ENCODE measurements around the gene WDFY3.

The WDFY3 gene

DNA sequence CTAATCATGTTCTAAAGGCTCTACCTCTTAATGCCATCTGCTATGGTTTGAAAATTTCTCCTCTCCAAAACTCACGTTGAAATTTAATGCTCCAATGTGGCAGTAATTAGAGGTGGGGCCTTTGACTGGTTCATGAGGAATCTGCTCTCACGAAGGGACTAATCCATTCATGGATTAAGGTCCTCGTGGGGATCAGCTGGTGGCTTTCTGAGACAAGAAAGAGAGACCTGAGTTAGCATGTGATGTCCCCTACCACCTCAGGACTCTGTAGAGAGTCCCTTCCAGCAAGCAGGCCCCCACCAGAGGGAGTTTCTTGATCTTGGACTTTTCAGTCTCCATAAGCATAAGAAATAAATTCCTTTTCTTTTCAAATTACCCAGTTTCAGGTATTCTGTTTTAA lies 65.3 kb downstream of the WDFY3 start:
- no peak for DNase-seq

GRCh38 chr4:84899616-84900015 lies 66.9 kb downstream of the WDFY3 start:
- no peak for DNase-seq

GRCh38 chr4:84897516-84897915 lies 69.0 kb downstream of the WDFY3 start:
- no peak for DNase-seq

- DNase-seq: no peak
Observed at GRCh38 chr4:84895283-84895682, 71.2 kb downstream of the WDFY3 start.

GRCh38 chr4:84894621-84895020 lies 71.9 kb downstream of the WDFY3 start:
- DNase-seq: no peak

DNA sequence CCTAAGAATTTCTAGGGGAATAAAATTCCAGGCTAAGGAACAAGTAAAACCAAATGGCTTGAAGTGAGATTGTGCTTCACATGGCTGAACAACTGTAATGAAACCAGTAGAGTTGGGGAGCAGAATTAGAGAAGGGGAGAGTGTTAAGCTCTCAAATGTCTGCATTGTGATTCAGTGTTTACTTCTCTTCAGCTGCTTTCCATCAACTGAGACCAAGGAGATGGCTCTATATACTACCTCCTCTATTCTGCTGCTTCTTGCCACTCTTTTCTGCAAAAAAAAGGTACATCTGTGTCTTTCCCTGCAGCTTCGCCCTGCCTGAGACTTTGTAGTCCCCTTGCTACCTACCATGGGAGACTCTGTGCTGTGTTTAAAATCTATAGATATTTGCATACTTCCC lies 73.5 kb downstream of the WDFY3 start:
- DNase-seq: no peak

GRCh38 chr4:84887824-84888223 lies 78.7 kb downstream of the WDFY3 start:
- DNase-seq: no peak

- no peak for DNase-seq
Observed at GRCh38 chr4:84879651-84880200, 86.8 kb downstream of the WDFY3 start.

DNA sequence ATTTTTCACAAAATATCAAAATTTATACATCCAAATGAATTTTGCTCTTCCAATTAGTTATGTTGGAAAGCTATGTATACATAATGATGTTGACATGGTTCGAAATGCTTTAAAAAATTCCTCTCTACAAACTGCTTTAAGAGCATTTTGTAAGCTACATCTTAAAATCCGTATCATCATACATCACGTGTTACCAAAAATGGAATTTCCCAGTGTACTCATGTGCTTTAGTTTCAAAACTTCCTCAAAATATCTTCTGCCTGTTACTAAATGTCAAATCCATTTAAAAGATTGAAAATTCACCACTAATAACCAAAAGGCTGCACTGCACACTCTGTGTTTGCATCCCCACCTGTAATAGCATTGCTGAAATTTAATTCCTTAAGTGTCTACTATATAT lies 87.9 kb downstream of the WDFY3 start:
- no peak for DNase-seq

- no peak for DNase-seq
Observed at GRCh38 chr4:84878090-84878489, 88.4 kb downstream of the WDFY3 start.

DNA sequence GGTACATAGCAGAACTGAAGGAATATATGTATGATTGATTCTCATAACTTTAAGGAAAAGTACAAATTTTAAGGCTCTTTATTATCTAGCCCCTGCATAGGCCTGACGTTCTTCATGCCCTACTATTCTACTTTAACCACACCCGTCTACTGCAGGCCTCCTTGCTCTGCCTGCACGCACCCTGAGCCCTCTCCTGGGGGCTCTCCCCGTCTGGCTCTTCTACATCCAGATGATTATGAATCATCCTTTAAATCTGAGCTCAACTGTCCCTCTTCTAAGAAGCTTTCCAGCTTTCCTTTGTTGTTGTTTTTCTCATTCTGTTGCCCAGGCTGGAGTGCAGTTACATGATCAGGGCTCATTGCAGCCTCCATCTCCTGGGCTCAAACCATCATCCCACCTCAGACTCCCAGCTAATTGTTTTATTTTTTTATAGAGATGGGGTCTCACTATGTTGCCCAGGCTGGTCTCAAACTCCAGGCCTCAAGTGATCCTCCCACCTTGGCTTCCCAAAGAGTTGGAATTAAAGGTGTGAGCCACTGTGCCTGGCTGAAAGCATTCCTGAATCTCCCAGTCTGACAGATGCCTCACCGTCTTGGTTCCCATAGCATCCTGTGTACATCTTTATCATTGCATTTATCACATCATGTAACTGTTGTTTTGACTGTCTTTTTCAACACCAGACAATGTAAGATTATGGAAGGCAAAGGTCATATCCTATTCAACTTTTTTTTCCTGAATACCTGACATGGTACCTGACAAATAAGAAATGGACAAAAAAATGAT lies 89.2 kb downstream of the WDFY3 start:
- no peak for DNase-seq

GRCh38 chr4:84875636-84876371 lies 90.7 kb downstream of the WDFY3 start:
- DNase-seq: no peak

DNA sequence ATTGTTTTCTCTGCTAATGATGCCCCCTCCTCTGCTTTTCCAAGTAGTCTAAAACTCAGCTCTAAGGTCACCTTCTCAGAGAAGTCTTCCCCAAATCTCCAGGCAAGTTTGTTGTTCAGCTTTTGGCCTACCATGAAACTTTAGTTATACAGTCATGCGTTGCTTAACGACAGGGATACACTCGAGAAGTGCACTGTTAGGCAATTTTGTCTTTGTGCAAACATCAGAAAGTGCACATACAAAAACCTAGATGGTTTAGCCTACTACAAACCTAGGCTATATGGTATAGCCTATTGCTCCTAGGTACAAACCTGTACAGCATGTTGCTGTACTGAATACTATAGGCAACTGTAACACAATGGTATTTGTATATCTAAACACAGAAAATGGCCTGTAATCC lies 91.9 kb downstream of the WDFY3 start:
- no peak for DNase-seq

DNA sequence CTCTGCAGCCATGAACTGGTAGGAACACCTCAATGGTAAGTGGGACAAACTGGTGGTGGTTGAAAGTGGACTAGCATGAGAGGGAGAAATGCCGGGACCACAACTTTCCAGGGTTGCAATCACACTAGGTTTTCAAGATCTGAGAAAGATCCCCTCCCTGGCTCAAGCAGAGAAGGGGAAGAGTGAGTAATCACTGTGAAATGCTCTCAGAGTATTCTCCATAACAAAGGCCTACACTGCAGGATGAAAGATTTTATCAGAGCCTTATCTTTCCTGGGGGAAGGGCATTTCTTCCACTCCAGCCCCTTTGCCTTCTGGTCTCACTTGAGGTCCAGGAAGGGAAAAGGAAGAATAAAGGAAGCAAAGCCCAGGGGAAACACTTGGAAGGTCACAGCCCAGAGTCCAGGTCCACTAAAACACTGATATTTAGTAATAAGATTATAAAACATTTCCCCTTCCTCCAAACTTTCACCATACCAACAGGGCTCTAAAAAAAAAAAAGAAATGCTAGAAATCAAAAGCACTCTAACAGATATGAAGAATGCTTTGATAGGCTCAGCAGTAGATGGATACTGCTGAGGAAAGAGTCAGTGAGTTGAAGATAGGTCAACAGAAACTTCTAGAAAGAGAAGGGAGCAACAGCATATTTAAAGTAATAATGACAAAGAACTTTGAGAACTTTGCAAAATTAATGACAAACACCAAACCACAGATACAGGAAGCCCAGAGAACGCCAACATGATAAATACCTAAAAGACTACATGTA lies 95.9 kb downstream of the WDFY3 start:
- DNase-seq: no peak

DNA sequence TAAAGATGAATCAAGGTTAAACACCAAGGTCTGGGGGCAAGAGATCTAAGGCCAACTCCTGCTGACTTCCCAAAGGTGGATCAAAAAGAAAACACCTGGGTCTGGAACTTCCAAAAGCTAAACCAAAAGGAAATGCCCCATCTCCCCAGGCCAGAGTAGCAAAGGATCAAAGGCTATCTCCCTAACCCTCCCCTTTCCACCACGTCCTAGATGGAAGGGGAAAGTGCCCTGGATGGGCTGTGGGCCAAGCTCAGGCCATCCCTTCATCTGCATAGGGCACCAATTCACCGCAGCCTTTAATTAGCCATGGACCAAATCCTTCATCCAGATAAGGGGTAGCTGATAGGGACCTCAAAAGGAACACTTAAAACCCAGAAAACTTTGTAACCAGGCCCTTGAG lies 100.2 kb downstream of the WDFY3 start:
- DNase-seq: no peak

- no peak for DNase-seq
Observed at GRCh38 chr4:84865600-84865999, 100.9 kb downstream of the WDFY3 start.

- DNase-seq: no peak
Observed at GRCh38 chr4:84862064-84862463, 104.4 kb downstream of the WDFY3 start.

- no peak for DNase-seq
Observed at GRCh38 chr4:84857296-84857695, 109.2 kb downstream of the WDFY3 start.

GRCh38 chr4:84856468-84857049 lies 109.9 kb downstream of the WDFY3 start:
- no peak for DNase-seq

DNA sequence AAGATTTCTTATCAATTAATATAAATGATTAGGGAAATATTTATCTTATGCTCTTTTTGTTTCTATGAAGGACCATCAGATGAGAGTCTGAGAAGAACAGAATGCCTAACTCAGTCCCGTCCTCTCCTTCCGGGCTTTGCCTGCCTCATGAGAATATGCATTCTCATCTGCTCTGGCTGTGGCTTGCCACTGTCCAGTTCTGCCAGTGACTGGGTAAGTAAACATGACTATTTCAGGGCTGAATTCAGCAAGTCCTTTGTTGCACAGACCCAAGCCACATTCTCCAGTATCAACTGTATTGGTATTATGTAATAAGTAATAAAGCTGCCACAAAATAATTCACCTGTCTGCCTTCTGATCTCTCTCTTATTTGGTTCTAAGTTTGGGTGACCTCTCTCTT lies 110.7 kb downstream of the WDFY3 start:
- DNase-seq: no peak

GRCh38 chr4:84852081-84852480 lies 114.4 kb downstream of the WDFY3 start:
- DNase-seq: no peak

DNA sequence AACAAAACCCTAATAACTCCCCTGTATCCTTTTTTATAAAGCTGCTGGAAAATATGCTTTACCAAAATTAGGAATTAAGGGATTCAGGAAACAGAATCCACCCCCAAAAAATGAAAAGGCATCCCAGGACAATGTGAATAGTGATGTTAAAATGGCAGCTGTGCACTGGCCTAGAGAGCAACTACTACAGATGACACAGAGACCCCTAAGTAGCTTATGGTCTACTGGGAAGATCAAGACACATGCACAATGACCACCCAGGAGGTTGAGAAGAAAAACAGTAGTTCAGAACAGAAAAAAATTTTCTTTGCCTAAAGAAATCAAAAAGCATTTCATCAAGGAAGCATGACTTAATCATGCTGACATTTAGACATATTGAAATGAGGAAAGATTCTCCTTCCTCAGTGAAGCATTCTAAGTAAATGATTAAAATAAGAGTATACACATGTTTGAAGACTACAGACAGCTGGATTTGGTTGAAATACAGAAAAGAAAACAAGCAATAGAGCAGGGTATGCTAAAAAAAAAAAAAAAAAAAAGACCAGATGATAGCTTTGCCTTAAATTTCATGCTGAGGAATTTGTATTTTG lies 117.3 kb downstream of the WDFY3 start:
- no peak for DNase-seq

DNA sequence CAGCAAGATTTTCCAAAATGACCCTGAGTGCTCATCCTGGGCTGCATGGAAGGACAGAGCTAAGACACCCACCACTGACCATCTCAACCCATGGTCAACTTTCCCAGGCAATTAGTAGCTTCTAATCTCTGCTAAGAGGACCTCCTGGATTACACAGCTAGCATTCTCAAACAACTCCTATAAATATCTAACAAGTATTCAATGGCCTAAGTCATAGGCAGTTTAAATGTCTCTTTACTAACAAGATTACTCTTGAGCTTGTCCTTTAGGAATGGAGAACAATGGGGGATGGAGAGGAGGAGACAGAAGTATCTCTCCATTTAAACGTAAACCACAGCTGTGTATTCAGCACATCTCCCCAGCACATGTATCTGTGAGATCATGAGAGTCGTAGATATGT lies 118.1 kb downstream of the WDFY3 start:
- no peak for DNase-seq

All from stimulated activated CD8-positive, alpha-beta memory T cell treated with anti-CD3 and anti-CD28 coated beads, Interleukin-4, amount 100 ng/mL, for 48 hours (primary cell).